HEK293 (cell line): ENCODE measurements around the gene RBPJL.

ENCODE experiments used
- EGR2 ChIP-seq: fragments of 450-650 bp; formaldehyde crosslinking; IDR thresholded peaks from 2 replicates; pipeline ENCODE4 v1.5.1; 2016; ENCODE audit warnings: low read depth, missing biosample characterization, missing genetic modification characterization
- GLIS2 ChIP-seq: fragments of 450-650 bp; formaldehyde crosslinking; IDR thresholded peaks from 2 replicates; pipeline ENCODE4 v1.5.1; 2016; ENCODE audit warnings: missing biosample characterization, missing genetic modification characterization
- HIC1 ChIP-seq: fragments of 450-650 bp; formaldehyde crosslinking; IDR thresholded peaks from 2 replicates; pipeline ENCODE4 v1.5.1; 2016; ENCODE audit warnings: missing biosample characterization, missing genetic modification characterization
- KLF9 ChIP-seq: fragments of 450-650 bp; formaldehyde crosslinking; IDR thresholded peaks from 2 replicates; pipeline ENCODE4 v1.5.1; 2016; ENCODE audit warnings: missing biosample characterization, missing genetic modification characterization, low read depth
- OSR2 ChIP-seq: fragments of 450-650 bp; formaldehyde crosslinking; IDR thresholded peaks from 2 replicates; pipeline ENCODE4 v1.5.1; 2016; ENCODE audit warnings: missing biosample characterization, missing genetic modification characterization
- PRDM1 ChIP-seq: fragments of 450-650 bp; formaldehyde crosslinking; IDR thresholded peaks from 2 replicates; pipeline ENCODE4; 2016; ENCODE audit warnings: missing biosample characterization, missing genetic modification characterization
- PRDM10 ChIP-seq: fragments of 450-650 bp; formaldehyde crosslinking; IDR thresholded peaks from 2 replicates; pipeline ENCODE4 v1.5.1; 2016; ENCODE audit warnings: missing biosample characterization, missing genetic modification characterization
- REPIN1 ChIP-seq: fragments of 450-650 bp; formaldehyde crosslinking; IDR thresholded peaks from 2 replicates; pipeline ENCODE4 v1.5.1; 2017; ENCODE audit warnings: missing biosample characterization, missing genetic modification characterization, low read depth
- SCRT2 ChIP-seq: fragments of 450-650 bp; formaldehyde crosslinking; IDR thresholded peaks from 2 replicates; pipeline ENCODE4 v1.5.1; 2016; ENCODE audit warnings: missing biosample characterization, missing genetic modification characterization
- TRIM28 ChIP-seq: IDR thresholded peaks from 2 replicates; pipeline ENCODE4 v1.6.1; 2011; ENCODE audit warnings: low read length, control low read depth, borderline replicate concordance
- YY2 ChIP-seq: fragments of 450-650 bp; formaldehyde crosslinking; IDR thresholded peaks from 2 replicates; pipeline ENCODE4 v1.5.1; 2016; ENCODE audit warnings: missing biosample characterization, missing genetic modification characterization
- ZBTB48 ChIP-seq: fragments of 450-650 bp; formaldehyde crosslinking; IDR thresholded peaks from 2 replicates; pipeline ENCODE4 v1.5.1; 2016; ENCODE audit warnings: missing biosample characterization, missing genetic modification characterization
- ZFHX2 ChIP-seq: fragments of 450-650 bp; formaldehyde crosslinking; conservative IDR thresholded peaks from 2 replicates; pipeline ENCODE4 v1.5.1; 2016; ENCODE audit warnings: missing biosample characterization, missing genetic modification characterization
- ZFP37 ChIP-seq: fragments of 450-650 bp; formaldehyde crosslinking; IDR thresholded peaks from 2 replicates; pipeline ENCODE4 v1.5.1; 2016; ENCODE audit warnings: missing biosample characterization, missing genetic modification characterization
- ZIC2 ChIP-seq: fragments of 450-650 bp; formaldehyde crosslinking; IDR thresholded peaks from 2 replicates; pipeline ENCODE4 v1.5.1; 2016; ENCODE audit warnings: missing biosample characterization, missing genetic modification characterization
- ZNF112 ChIP-seq: fragments of 450-650 bp; formaldehyde crosslinking; IDR thresholded peaks from 2 replicates; pipeline ENCODE4 v1.5.0; 2017; ENCODE audit warnings: missing biosample characterization, missing genetic modification characterization
- ZNF202 ChIP-seq: fragments of 450-650 bp; formaldehyde crosslinking; IDR thresholded peaks from 2 replicates; pipeline ENCODE4 v1.5.1; 2016; ENCODE audit warnings: missing biosample characterization, missing genetic modification characterization, borderline replicate concordance
- ZNF221 ChIP-seq: fragments of 450-650 bp; formaldehyde crosslinking; IDR thresholded peaks from 2 replicates; pipeline ENCODE4 v1.5.1; 2017; ENCODE audit warnings: missing biosample characterization, missing genetic modification characterization, borderline replicate concordance
- ZNF341 ChIP-seq: fragments of 450-650 bp; formaldehyde crosslinking; IDR thresholded peaks from 2 replicates; pipeline ENCODE4; 2016; ENCODE audit warnings: low read depth, missing biosample characterization, missing genetic modification characterization
- ZNF37A ChIP-seq: fragments of 450-650 bp; IDR thresholded peaks from 2 replicates; pipeline ENCODE4 v1.5.1; 2018; ENCODE audit warnings: missing biosample characterization, missing genetic modification characterization
- ZNF48 ChIP-seq: fragments of 450-650 bp; formaldehyde crosslinking; IDR thresholded peaks from 2 replicates; pipeline ENCODE4 v1.5.1; 2016; ENCODE audit warnings: missing biosample characterization, missing genetic modification characterization
- ZNF585B ChIP-seq: fragments of 450-650 bp; formaldehyde crosslinking; IDR thresholded peaks from 2 replicates; pipeline ENCODE4 v1.5.1; 2016; ENCODE audit warnings: missing biosample characterization, missing genetic modification characterization
- ZNF600 ChIP-seq: fragments of 450-650 bp; formaldehyde crosslinking; IDR thresholded peaks from 2 replicates; pipeline ENCODE4 v1.5.1; 2016; ENCODE audit warnings: missing biosample characterization, missing genetic modification characterization
- ZNF623 ChIP-seq: fragments of 450-650 bp; formaldehyde crosslinking; IDR thresholded peaks from 2 replicates; pipeline ENCODE4 v1.5.1; 2016; ENCODE audit warnings: missing biosample characterization, missing genetic modification characterization
- ZNF660 ChIP-seq: fragments of 450-650 bp; IDR thresholded peaks from 2 replicates; pipeline ENCODE4 v1.5.1; 2018; ENCODE audit warnings: missing biosample characterization, mild to moderate bottlenecking, missing genetic modification characterization
- ZNF704 ChIP-seq: fragments of 450-650 bp; formaldehyde crosslinking; IDR thresholded peaks from 2 replicates; pipeline ENCODE4 v1.5.1; 2016; ENCODE audit warnings: missing biosample characterization, missing genetic modification characterization
- ZNF76 ChIP-seq: fragments of 450-650 bp; formaldehyde crosslinking; IDR thresholded peaks from 2 replicates; pipeline ENCODE4; 2016; ENCODE audit warnings: low read depth, missing biosample characterization, missing genetic modification characterization, borderline replicate concordance
- ZNF837 ChIP-seq: fragments of 450-650 bp; formaldehyde crosslinking; IDR thresholded peaks from 2 replicates; pipeline ENCODE4 v1.5.1; 2016; ENCODE audit warnings: missing biosample characterization, missing genetic modification characterization
- TF ChIP-seq, protein P1 (sequence below): fragments of 450-650 bp; IDR thresholded peaks from 2 replicates; pipeline ENCODE4 v1.5.1; 2018; ENCODE audit warnings: missing biosample characterization, missing genetic modification characterization
- TF ChIP-seq, protein P2 (sequence below): fragments of 450-650 bp; formaldehyde crosslinking; IDR thresholded peaks from 2 replicates; pipeline ENCODE4 v1.5.1; 2016; ENCODE audit warnings: missing biosample characterization, missing genetic modification characterization

Gene RBPJL

DNA sequence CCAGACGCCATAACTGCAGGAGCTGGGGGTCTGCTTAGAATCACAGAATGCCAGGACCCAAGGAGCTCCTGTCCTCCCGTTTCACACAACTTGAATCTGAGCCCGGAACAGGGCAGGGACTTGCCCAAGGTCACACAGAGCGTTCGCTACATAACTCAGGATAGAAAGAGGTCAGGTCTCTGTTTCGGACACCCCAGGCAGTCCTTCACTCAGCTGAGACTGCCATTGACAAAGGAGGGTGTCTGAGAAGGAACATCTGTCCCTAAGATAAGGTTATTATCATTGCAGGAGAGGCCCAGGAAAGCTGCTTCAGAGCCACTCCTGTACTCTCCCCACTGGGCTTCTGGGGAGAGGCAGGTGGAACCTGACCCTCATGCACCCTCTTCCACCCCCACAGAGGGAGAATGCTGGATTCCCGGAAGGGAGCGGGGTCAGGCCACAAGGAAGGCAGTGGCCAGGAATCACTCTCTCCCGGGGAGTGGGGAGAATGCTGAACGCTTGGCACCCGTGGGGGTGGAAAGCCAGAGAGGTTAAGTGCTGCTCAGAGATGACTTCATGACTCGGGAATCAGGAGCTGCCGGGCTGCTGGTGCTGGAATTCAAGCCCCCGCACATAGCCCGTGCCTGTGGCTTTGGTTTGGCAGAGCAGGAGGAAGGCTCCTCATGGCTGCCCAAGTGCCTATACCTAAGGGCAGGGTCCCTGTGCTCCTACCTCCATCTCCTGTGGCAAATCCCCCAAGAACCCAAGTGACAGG, 30.9 kb downstream of the RBPJL start (continued):
- TF ChIP-seq PRDM10 (tag by site-specific recombination): peak; percentile 25; the same call in 1 of the 2 replicates
- no peak for TF ChIP-seq YY2
- TF ChIP-seq ZNF48: no peak
- TF ChIP-seq TRIM28: no peak
- TF ChIP-seq ZFHX2 (tag by site-specific recombination): peak; percentile 77
- no peak for TF ChIP-seq KLF9 (tag by site-specific recombination)
- no peak for TF ChIP-seq ZNF623 (tag by site-specific recombination)
- peak; percentile 70; the same call in 1 of the 2 replicates for TF ChIP-seq PRDM1 (tag by site-specific recombination)
- peak; percentile 90 for TF ChIP-seq ZNF600 (tag by site-specific recombination)
- TF ChIP-seq ZNF76 (tag by site-specific recombination): no peak
- no peak for TF ChIP-seq ZFP37
- no peak for TF ChIP-seq SCRT2 (tag by site-specific recombination)
- no peak for TF ChIP-seq ZNF585B (tag by site-specific recombination)
- no peak for TF ChIP-seq ZNF660 (tag by site-specific recombination)
- no peak for TF ChIP-seq ZNF202 (tag by site-specific recombination)
- TF ChIP-seq, protein P1, sequence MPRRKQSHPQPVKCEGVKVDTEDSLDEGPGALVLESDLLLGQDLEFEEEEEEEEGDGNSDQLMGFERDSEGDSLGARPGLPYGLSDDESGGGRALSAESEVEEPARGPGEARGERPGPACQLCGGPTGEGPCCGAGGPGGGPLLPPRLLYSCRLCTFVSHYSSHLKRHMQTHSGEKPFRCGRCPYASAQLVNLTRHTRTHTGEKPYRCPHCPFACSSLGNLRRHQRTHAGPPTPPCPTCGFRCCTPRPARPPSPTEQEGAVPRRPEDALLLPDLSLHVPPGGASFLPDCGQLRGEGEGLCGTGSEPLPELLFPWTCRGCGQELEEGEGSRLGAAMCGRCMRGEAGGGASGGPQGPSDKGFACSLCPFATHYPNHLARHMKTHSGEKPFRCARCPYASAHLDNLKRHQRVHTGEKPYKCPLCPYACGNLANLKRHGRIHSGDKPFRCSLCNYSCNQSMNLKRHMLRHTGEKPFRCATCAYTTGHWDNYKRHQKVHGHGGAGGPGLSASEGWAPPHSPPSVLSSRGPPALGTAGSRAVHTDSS: no peak
- TF ChIP-seq ZIC2 (tag by site-specific recombination): peak; percentile 56; the same call in 1 of the 2 replicates
- TF ChIP-seq ZNF112 (tag by site-specific recombination): no peak
- TF ChIP-seq GLIS2 (tag by site-specific recombination): peak; percentile 64
- no peak for TF ChIP-seq ZNF221 (tag by site-specific recombination)
- TF ChIP-seq ZNF37A (tag by site-specific recombination): no peak
- TF ChIP-seq ZNF341 (tag by site-specific recombination): peak; percentile 58
- TF ChIP-seq EGR2 (tag by site-specific recombination): peak; percentile 79
- TF ChIP-seq ZBTB48 (tag by site-specific recombination): no peak
- TF ChIP-seq REPIN1 (tag by site-specific recombination): no peak
- peak; percentile 35; the same call in 1 of the 2 replicates for TF ChIP-seq HIC1 (tag by site-specific recombination)
- no peak for TF ChIP-seq ZNF704
- TF ChIP-seq ZNF837 (tag by site-specific recombination): no peak
- peak; percentile 46; the same call in 1 of the 2 replicates for TF ChIP-seq OSR2 (tag by site-specific recombination)
- TF ChIP-seq, protein P2, sequence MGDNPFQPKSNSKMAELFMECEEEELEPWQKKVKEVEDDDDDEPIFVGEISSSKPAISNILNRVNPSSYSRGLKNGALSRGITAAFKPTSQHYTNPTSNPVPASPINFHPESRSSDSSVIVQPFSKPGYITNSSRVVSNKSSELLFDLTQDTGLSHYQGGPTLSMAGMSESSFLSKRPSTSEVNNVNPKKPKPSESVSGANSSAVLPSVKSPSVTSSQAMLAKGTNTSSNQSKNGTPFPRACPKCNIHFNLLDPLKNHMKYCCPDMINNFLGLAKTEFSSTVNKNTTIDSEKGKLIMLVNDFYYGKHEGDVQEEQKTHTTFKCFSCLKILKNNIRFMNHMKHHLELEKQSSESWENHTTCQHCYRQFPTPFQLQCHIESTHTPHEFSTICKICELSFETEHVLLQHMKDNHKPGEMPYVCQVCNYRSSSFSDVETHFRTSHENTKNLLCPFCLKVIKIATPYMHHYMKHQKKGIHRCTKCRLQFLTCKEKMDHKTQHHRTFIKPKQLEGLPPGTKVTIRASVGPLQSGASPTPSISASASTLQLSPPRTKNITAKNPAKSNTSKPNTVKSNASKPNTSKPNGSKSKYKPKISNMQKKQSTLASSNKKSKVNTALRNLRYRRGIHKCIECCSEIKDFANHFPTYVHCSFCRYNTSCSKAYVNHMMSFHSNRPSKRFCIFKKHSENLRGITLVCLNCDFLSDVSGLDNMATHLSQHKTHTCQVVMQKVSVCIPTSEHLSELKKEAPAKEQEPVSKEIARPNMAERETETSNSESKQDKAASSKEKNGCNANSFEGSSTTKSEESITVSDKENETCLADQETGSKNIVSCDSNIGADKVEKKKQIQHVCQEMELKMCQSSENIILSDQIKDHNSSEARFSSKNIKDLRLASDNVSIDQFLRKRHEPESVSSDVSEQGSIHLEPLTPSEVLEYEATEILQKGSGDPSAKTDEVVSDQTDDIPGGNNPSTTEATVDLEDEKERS (tag by site-specific recombination): no peak
